Panc1 (cell line): ENCODE data around the gene SUCLG2. TPM values are rescaled to one million over a fixed set of nuclear protein-coding genes. Genes with fewer than 3 reads are reported as not detected.

ENCODE experiments used
- ATAC-seq: fragments of 200-7000 bp; cut with Tn5 transposase; 2 replicates; pipeline ENCODE4 v1.9.1; 2020; ENCODE audit warnings: mild to moderate bottlenecking, moderate library complexity
- BruUV-seq: library from RNA; stranded (reverse); fragments of 400-500 nt; replicated peaks from 2 replicates; lab custom pipeline; 2021; lab: Mats Ljungman, UMichigan
- CTCF ChIA-PET: fragments of 300-600 bp; sonication (Branson Sonifier 250); formaldehyde crosslinking; loops from one replicate; lab custom pipeline; 2022; ENCODE audit warnings: antibody characterized with exemption; lab: Charles Lee
- POLR2A ChIA-PET: fragments of 300-600 bp; sonication (Branson Sonifier 250); formaldehyde crosslinking; loops from one replicate; lab custom pipeline; 2022; ENCODE audit warnings: antibody characterized with exemption; lab: Charles Lee
- DNase-seq: peaks from one replicate; pipeline ENCODE4 v3.0.0-alpha.2; 2010; ENCODE audit warnings: low read depth, low spot score
- H3K27ac ChIP-seq: 2 replicates; pipeline ENCODE4 v1.5.1; 2011; ENCODE audit warnings: mild to moderate bottlenecking, low read length, inconsistent platforms
- H3K27me3 ChIP-seq: fragments of 200-500 bp; sonication (Bioruptor generic); 2 replicates; pipeline ENCODE4 v1.6.0; 2014; ENCODE audit warnings: low read length, inconsistent platforms; ENCODE audit not compliant: control insufficient read depth, insufficient read depth
- H3K36me3 ChIP-seq: fragments of 200-500 bp; sonication (Bioruptor generic); 2 replicates; pipeline ENCODE4 v1.5.1; 2014; ENCODE audit warnings: inconsistent platforms, mild to moderate bottlenecking, low read length, moderate library complexity; ENCODE audit not compliant: control insufficient read depth, insufficient read depth
- H3K4me1 ChIP-seq: 2 replicates; pipeline ENCODE4 v1.5.1; 2011; ENCODE audit warnings: inconsistent platforms, mild to moderate bottlenecking, low read length, moderate library complexity; ENCODE audit not compliant: control insufficient read depth, insufficient read depth
- H3K4me3 ChIP-seq, 2 experiments: 2 replicates each; pipeline ENCODE4 v1.5.1; 2011 to 2012; ENCODE audit warnings: low read depth in 2 of 2, low read length in 2 of 2, mild to moderate bottlenecking in 2 of 2, inconsistent platforms in 1 of 2, moderate library complexity in 1 of 2
- H3K9me3 ChIP-seq: fragments of 200-500 bp; sonication (Bioruptor generic); 2 replicates; pipeline ENCODE4 v1.5.1; 2014; ENCODE audit warnings: low read depth, mild to moderate bottlenecking, inconsistent platforms, low read length, moderate library complexity; ENCODE audit not compliant: control insufficient read depth, insufficient read depth
- CTCF ChIP-seq: fragments of 450-650 bp; IDR thresholded peaks from 2 replicates; pipeline ENCODE4 v1.5.1; 2017; ENCODE audit warnings: mild to moderate bottlenecking
- POLR2AphosphoS5 ChIP-seq: IDR thresholded peaks from 2 replicates; pipeline ENCODE4 v1.6.1; 2012; ENCODE audit warnings: mild to moderate bottlenecking, low read depth, low read length, moderate library complexity
- REST ChIP-seq, 2 experiments: IDR thresholded peaks; 2 replicates each; pipeline ENCODE4 v1.6.1; 2011 to 2012; ENCODE audit warnings: low read depth in 2 of 2, control low read depth in 1 of 2, low read length in 1 of 2, mild to moderate bottlenecking in 1 of 2, moderate library complexity in 1 of 2; ENCODE audit not compliant: insufficient read depth in 1 of 2
- SIN3A ChIP-seq: IDR thresholded peaks from 2 replicates; pipeline ENCODE4 v1.6.1; 2012; ENCODE audit warnings: low read depth, mild to moderate bottlenecking, low read length, moderate library complexity, borderline replicate concordance; ENCODE audit not compliant: insufficient read depth
- TCF7L2 ChIP-seq: IDR thresholded peaks from 2 replicates; pipeline ENCODE4 v1.6.1; 2011; ENCODE audit warnings: mild to moderate bottlenecking, low read depth, low read length, inconsistent platforms
- in situ Hi-C: cut with HindIII; loops from 2 replicates; pipeline ENCODE4 v1.10.0; 2016; ENCODE audit warnings: low sequenced_read_pairs, low pct_unique_long_range_greater_than_20kb
- intact Hi-C: fragments of 100-400 bp; cut with micrococcal nuclease; formaldehyde crosslinking; loops from one replicate; pipeline ENCODE4 v1.10.0; 2022; ENCODE audit not compliant: unreplicated experiment
- total RNA-seq: library from RNA; stranded (reverse); gene quantifications from one replicate; pipeline ENCODE4 v1.2.1, GENCODE V29; 2021; ENCODE audit not compliant: unreplicated experiment

Gene SUCLG2
- total RNA-seq, 1 experiment from 2014 or later, result 28.3 TPM

- CTCF ChIA-PET, result no interaction called here
- POLR2A ChIA-PET, result no interaction called here
- DNase-seq, result no peak
- Histone ChIP-seq H3K4me3 (no peak overlapping the region), H3K27ac (no peak overlapping the region), H3K4me1 (no peaks in the 10 kb centered on the region), H3K36me3 (no peaks in the 10 kb centered on the region), H3K9me3 (no peaks in the 10 kb centered on the region), H3K27me3 (no peaks in the 10 kb centered on the region)
- intact Hi-C loops, result no loop called here
- no TSS peak for BruUV-seq
- in situ Hi-C loops, result no loop called here
- ATAC-seq, result no peak
- TF ChIP-seq TCF7L2, result no peak
- TF ChIP-seq POLR2AphosphoS5, result no peak
- TF ChIP-seq SIN3A, result no peak
- no peak for TF ChIP-seq REST (IDR thresholded peaks at IDR 0.05; ENCODE audit: insufficient read depth in 1 of 2, low read depth in 2 of 2, low read length in 1 of 2)
- no peak for TF ChIP-seq CTCF
Observed at GRCh38 chr3:67361323-67361722, 293.1 kb downstream of the SUCLG2 start.

GRCh38 chr3:67357610-67358458, 296.6 kb downstream of the SUCLG2 start:
- ChIA-PET POLR2A (no interaction called here), CTCF (interaction anchor here (0.6 kb wide), 1 partner anchor 1597 kb away, joined by 3 read pairs; no protein-coding TSS in a partner anchor)
- Histone ChIP-seq H3K36me3 (no peaks in the 10 kb centered on the region), H3K27me3 (no peaks in the 10 kb centered on the region), H3K27ac (no peak overlapping the region), H3K9me3 (no peaks in the 10 kb centered on the region), H3K4me3 (no peak overlapping the region), H3K4me1 (no peaks in the 10 kb centered on the region)
- DNase-seq (peak; percentile 18), ATAC-seq (0 out of 2 replicates have a peak, but pooled peaks have one; percentile 65)
- TF ChIP-seq POLR2AphosphoS5, result no peak
- TF ChIP-seq TCF7L2, result no peak
- TF ChIP-seq CTCF, result peak; percentile 65
- no peak for TF ChIP-seq REST (IDR thresholded peaks at IDR 0.05; ENCODE audit: insufficient read depth in 1 of 2, low read depth in 2 of 2, low read length in 1 of 2)
- TF ChIP-seq SIN3A, result no peak
- in situ Hi-C loops, result no loop called here
- intact Hi-C loops, result loop anchor here (5.0 kb wide), 1 partner anchor 246 kb away; no protein-coding TSS in a partner anchor
- BruUV-seq, result no TSS peak
